HG03432 (cell line): ENCODE data around the gene ATAD3A.
"Not testable (repeated sequence)": the region's sequence is repeated elsewhere in the genome, so short reads cannot be mapped to it uniquely, and the experiment has no call there.

Experiments
- ATAC-seq: cut with Tn5 transposase; IDR thresholded peaks from one replicate; pipeline ENCODE4 v1.9.1; 2021; ENCODE audit warnings: mild to moderate bottlenecking, moderate library complexity; ENCODE audit not compliant: unreplicated experiment

The ATAD3A gene

DNA sequence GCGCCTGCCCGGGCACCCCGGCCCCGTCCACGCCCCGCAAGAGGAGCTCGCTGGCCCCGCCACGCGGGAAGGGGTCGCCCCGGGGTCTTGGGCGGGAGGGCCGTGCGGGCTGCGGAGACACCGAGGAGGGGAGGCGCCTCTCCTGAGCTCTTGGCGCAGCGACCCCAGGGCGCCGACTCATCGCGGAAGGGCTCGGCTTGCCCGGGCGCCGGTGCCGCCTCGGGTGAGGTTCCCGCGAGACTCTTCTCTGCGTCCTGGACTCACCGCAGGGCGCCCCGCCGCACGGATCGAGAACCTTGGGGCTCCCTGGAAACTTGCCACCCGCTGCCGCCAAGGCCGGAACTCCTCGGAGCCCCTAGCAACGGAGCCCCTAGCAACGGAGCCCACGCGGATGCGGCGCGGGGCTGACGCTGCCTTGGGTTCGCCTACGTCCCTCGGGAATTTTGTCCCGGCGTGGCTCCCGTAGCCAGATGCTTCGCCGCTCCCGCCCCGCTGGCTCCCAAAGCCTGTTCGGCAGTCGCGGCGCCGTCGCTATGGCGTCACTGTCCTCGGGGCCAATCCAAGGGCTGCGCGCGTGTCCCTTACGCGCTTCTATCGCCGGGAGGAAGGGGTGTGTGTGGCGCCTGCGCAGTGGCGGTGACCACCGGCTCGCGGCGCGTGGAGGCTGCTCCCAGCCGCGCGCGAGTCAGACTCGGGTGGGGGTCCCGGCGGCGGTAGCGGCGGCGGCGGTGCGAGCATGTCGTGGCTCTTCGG lies at the start of gene ATAD3A:
Gene ATAD3A (plus strand): TSS at position 630 of the 753 bp plus-strand sequence. CDS start 107 bp downstream, at position 737.
- ATAC-seq, result peak; percentile 84

DNA sequence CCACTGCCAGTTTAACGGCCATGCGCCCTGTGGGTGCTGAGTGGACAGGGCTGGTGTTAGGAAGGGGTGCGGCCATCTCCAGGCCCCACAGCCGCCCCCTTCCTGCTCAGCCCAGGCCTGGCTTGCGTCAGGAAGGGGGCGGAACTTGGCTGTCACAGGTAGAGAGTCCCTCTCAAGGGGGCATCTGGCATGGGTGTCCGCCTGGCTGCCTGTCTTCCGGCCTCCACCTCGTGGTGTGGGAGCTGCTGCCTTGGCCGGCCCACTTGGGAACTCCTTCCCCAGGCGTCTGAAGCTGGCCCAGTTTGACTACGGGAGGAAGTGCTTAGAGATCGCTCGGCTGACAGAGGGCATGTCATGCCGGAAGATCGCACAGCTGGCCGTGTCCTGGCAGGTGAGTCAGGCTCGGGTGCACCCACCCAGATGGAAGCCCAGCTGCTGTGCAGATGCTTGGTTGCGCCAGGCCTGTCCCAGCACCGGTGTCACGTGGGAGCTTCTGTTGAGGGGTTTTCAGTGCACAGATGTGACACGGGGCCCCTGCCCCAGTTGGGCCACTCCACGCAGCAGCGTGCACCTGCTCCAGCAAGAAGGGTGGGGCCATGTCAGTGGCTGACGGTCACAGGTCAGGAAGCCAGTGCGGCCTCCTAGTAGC lies 49.5 kb upstream of the ATAD3A start:
- no peak for ATAC-seq

DNA sequence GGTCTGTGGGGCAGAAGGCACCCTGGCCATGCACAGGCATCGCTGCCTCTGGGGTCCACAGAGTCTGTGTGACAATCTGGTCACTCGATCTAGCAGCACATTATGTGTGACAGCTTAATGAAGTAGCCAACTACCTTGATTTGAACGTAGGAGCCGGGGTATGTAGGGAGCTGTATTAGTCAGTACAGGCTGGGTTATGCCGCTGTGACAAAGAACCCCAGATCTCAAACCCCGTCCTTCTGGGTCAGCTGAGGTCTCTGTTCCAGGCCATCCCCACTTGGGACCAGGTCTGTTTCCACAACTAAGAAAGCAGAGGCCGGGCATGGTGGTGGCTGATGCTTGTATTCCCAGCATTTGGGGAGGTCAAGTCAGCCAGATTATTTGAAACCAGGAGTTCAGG lies 48.6 kb upstream of the ATAD3A start:
- no peak for ATAC-seq

DNA sequence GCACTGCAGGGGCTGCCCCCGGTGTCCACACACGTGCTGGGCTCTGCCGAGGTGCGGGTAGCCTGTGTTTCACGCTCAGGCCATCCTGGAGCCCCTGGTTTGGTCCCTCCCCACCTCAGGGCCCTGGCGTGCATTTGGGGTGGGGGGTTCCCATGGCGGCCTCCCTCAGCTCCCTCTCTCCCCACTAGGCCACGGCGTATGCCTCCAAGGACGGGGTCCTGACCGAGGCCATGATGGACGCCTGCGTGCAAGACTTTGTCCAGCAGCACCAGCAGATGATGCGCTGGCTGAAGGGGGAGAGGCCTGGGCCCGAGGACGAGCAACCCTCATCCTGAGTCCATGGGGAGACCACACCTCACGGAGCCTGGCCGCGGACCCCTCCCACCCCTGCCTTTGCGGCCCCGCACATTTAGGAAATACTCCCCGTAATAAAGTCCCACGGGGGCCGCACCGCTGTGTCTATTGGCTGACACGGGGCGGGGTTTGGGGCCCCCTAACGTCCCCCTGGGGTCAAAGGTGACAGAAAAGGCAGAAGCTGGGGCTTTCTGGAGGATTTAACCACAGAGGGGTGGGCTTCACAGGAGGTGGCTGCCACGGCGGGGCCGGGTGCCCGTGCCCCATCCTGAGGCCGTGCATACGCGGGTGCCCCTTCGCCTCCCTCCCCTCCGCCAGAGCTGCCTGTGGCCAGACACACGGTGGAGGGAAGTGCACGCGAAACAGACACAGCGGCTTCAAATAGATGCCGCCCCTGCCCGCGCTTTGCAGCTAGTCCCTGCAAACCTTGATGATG lies 43.6 kb upstream of the ATAD3A start:
- ATAC-seq, result not testable (repeated sequence)

DNA sequence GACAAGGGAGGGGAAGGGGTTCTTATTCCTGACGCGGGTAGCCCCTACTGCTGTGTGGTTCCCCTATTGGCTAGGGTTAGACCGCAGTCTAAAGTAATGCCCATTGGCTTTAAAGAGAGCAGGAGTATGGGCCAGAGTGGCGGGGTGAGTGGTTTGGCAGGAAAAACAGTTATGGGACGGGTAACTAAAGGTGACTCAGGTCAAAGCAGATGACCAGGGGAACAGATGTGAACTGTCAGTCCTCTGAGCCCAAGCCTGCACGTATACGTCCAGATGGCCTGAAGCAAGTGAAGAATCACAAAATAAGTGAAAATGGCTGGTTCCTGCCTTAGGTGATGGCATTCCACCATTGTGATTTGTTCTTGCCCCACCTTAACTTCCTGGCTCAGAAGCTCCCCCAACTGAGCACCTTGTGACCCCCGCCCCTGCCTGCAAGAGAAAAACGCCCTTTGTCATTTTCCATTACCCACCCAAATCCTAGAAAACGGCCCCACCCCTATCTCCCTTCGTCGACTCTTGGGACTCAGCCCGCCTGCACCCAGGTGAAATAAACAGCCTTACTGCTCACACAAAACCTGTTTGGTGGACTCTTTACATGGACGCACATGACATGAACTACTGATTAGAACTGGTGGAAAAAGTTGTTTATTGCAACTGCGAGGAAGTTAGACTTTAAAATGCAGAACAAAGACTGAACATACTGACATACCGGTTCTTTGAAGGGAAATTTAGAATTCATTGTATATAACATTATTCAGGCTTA lies 41.2 kb upstream of the ATAD3A start:
- ATAC-seq, result no peak

DNA sequence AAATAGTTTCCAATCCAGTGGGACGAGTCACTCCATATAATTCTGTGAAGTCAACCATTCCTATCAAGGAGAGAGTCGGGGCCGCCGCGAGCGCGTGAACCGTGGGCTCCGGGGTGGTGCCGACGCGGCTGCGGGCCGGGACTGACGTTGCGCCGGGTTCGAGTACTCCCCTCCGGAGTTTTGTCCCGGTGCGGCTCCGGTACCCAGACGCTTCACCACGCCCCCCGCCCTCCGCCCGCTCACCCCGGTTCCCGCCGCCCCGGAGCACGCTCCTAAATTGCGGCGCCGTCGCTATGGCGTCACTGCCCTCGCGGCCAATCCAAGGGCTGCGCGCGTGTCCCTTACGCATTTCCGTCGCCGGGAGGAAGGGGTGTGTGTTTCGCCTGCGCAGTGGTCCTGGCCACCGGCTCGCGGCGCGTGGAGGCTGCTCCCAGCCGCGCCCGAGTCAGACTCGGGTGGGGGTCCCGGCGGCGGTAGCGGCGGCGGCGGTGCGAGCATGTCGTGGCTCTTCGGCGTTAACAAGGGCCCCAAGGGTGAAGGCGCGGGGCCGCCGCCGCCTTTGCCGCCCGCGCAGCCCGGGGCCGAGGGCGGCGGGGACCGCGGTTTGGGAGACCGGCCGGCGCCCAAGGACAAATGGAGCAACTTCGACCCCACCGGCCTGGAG lies 40.4 kb upstream of the ATAD3A start, which contains the start of gene ATAD3B:
Gene ATAD3B (plus strand): TSS at position 377 of the 664 bp plus-strand sequence. CDS start 120 bp downstream, at position 497.
- peak; percentile 93 for ATAC-seq

DNA sequence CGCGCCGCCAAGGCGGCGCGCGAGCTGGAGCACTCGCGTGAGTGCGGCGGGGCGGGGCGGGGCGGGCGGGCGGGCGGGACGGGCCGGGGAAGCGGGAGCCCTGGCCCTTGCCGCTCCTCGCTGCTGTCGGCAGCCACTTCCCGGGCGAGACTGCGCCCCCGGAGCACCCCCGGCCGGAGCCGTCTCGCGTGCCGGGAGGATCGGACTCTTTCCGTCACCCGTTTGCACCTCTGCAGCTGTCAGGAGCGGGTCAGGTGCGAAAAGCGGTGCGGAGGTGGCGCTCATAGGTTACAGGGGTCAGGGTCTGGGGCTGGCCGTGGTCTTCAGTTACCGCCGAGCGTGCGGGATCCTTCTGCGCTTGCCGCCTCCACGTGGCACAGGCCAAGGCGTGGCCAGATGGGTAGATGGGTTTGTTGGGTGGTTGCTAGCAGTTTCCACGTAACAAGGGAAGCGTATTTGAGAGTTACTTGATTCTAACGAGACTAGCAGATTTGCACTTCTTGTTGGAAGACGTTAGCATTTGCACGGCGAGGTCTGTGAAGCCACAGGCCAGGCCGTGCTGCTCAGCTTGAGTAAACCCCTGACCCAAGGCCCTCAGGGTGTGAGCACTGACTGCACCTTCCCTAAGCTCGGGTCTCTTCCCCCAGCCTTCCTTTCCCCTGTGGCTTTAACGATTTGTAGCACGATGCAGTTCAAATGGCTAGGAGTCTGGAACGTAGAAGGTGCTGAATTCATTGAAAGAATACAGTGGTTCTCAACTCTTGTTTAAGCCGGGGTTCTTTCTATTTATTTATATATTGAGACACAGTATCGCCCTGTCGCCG lies 39.7 kb upstream of the ATAD3A start:
- peak; percentile 19 for ATAC-seq

DNA sequence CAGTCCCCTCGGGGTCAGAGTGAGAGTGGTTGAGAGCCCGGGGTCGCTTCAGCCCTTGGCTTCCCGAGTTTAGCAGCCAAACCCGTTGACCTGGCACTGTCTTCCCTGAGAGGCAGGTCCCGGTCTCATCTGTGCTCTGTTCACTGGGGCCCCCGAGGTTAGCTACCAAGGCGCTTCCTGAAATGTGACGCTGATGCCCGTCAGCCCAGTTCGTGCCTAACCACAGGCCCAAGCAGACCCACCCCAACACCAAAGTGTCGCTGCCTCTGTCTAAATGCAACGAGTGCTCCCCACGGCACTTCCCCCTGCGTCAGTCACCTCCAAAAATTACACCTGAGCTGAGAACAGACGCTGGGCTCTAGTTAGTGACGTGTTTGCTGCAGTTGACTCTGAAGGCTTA lies 36.0 kb upstream of the ATAD3A start:
- ATAC-seq, result not testable (repeated sequence)

DNA sequence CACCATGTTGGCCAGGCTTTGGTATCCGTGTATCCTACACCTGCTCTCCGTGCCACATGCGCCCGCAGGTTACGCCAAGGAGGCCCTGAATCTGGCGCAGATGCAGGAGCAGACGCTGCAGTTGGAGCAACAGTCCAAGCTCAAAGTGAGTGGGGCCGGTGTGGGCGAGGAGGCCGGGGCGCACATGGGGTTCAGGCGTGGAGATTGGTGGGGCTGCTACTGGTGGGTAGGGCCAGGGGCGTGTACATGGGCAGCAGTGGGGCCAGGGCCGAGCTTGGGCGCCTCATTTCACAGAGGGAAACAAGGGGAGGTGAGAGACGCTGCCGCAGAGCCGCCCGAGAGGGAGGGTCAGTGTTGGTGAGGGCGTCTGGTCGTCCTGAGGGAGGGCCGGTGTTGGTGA lies 34.8 kb upstream of the ATAD3A start:
- ATAC-seq, result no peak

DNA sequence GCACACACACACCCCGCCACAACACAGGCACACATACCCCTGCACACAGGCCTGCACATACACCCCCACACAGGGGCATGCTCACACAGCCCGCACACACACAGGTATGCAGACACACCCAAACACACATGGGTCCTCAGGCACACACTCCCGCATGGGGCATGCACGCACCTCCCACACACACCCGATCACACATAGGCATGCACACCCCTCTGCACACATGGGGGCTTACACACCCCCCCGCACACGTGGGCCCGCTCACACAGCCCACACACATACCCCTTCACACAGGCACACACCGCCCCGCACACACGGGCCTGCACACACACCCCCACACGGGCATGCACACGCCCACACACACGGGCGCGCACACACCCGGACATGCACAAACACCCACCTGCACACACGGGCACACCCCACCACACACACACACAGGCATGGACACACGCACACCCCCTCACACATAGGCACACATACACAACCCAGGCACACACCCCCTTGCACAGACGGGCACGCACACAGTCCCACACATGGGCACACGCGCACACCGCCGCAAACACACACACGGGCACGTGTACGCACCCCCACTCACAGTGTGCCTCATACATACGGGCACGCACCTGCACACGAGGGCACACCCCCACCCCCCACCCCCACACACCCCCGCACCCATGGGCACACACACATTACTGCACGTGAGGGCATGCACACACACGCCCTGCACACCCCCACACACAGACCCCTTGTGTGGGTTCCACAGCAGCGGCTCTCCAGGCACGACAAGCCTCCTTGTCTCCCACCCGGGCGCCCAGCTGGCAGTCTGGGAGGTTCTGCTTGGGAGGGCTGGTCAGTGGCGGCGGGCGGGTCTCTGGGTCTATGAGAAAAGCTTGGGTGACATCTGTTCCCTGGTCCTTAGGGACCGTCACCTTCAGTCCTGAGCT lies 32.1 kb upstream of the ATAD3A start:
- no peak for ATAC-seq

DNA sequence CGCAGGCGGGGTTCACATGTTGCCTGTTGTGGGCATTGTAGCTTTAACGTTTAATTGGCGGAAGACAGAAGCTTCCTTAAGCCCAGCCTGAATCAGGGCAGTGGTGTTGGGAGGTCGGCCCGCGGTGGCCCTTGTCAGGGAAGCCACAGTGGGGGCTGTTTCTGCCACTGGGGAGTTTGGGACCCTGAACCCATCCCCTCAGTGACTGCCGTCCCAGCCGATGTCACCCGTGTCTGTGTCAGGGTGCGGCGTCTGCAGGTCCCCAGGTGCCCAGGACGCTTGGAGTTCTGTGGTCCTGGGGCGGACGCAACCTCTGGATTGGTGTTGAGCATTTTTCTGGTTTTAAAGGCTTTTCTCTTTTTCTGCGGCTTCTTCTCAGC lies 31.5 kb upstream of the ATAD3A start:
- ATAC-seq, result not testable (repeated sequence)

DNA sequence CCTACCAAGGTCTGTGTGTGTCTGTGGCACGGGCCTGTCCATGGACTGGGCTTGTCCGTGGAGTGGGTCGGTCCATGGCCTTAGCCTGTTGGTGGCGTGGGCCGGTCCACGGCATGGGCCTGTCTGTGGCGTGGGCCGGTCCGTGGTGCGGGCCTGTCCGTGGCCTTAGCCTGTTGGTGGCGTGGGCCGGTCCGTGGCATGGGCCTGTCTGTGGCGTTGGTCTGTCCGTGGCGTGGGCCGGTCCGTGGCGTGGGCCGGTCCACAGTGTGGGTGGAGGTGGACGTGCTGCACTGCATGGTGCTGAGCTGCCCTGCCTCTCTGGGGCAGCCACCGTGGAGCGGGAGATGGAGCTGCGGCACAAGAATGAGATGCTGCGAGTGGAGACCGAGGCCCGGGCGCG lies 30.2 kb upstream of the ATAD3A start:
- ATAC-seq, result not testable (repeated sequence)

DNA sequence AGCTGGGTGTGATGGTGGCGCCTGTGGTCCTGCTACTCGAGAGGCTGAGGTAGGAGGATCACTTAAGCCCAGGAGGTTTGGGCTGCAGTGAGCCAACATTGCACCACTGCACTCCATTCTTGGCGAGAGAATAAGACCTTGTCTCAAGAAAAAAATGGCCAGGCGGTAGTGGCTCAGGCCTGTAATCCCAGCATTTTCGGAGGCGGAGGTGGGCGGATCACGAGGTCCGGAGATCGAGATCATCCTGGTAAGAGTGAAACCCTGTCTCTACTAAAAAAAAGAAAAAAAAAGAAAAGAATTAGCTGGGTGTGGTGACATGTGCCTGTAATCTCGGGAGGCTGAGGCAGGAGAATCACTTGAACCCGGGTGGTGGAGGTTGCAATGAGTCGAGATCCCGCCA lies 29.1 kb upstream of the ATAD3A start:
- ATAC-seq, result no peak

DNA sequence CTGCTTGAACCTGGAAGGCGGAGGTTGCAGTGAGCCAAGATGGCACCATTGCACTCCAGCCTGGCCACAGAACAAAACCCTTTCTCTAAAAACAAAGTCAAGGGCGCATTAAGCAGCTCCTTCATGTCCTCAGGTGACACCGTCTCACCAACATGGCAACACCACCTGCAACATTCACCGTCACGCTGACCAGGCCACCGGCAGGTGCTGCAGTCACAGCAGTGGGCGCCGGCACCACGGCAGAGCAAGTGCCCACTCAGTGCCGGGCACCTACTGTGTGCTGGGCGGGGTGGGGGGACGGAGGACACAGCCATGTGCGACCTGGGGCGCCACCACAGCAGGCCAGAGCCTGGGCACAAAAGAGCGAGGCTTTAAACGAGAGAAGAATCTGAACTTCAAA lies 28.2 kb upstream of the ATAD3A start:
- no peak for ATAC-seq

DNA sequence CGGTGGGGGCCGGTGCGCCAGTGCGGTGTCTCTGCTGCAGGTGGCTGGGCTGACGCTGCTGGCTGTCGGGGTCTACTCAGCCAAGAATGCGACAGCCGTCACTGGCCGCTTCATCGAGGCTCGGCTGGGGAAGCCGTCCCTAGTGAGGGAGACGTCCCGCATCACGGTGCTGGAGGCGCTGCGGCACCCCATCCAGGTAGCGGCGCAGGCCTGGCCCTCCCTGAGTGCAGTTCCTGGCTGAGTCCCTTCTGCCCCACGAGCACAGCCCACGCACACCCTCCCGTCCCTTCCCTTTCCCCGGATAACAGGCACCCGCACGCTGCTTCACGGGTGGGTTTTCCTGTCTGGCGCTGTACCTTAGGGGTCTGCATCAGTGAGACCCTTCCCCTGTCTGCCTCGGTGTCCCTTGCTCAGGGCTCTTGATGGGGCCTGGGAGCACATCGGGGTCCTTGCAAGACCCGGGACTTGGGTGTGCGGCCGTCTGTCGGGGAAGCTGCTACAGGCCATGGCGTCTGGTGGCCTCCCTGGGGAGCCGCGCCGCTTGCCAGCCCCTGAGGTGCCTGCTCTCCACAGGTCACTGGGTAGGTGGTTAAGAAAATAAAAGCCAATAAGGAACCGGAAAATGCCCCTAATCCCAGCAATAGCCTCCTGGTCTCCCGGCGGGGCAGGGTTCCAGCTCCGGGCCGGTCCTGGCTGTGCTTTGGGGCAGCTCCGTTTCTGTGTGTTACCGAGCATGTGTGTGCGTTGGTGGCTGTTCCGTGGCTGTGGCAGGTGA lies 26.8 kb upstream of the ATAD3A start:
- not testable (repeated sequence) for ATAC-seq

DNA sequence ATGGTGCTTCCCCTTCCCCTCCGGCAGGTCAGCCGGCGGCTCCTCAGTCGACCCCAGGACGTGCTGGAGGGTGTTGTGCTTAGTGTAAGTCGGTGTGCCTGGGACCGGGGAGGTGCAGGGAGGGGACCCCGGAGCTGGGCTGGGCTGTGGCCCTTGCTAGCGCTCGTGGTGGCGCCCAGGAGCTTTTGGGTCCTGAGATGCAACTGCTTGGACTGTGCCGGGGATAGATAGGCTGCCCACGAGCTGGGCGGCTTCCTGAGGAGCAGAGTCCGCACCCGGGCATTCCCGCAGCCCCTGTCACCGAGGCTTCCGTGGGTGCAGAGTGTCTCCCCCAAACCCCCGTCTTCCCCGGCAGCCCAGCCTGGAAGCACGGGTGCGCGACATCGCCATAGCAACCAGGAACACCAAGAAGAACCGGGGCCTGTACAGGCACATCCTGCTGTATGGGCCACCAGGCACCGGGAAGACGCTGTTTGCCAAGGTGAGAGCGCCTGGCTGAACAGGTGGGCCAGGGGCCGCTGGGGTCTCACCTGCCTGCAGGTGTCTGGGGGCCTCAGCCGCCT lies 26.1 kb upstream of the ATAD3A start:
- not testable (repeated sequence) for ATAC-seq

DNA sequence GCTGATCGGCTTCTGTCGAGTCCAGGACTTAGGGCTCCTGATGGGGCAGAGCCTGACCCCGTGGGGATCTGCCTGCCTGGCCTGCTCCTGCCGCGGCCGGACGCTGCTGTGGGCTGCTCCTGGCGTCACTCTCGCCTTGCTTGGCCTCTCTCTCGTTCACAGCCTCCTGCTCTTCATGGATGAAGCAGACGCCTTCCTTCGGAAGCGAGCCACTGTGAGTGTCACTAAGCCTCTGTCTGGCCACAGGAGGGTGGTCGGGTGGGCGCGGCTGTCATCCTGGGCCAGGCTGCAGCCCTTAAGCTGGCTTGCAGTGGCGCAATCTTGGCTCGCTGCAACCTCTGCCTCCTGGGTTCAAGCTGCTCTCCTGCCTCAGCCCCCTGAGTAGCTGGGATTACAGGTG lies 24.3 kb upstream of the ATAD3A start:
- no peak for ATAC-seq
